ENCODE results near the gene ONECUT2.

Gene ONECUT2

DNA sequence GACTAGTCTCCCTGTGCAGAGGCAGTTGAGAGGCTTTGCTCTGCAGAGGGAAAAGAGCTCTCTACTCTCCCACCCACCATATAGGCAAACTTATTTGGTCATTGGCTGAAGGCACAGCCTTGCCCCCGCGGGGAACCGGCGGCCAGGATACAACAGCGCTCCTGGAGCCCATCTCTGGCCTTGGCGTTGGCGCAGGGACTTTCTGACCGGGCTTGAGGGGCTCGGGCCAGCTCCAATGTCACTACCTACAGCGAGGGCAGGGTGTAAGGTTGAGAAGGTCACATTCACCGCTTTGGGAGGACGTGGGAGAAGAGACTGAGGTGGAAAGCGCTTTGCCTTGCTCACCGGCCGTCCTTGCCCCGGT is 2.2 kb downstream of the ONECUT2 start:
- TF ChIP-seq, protein P1, sequence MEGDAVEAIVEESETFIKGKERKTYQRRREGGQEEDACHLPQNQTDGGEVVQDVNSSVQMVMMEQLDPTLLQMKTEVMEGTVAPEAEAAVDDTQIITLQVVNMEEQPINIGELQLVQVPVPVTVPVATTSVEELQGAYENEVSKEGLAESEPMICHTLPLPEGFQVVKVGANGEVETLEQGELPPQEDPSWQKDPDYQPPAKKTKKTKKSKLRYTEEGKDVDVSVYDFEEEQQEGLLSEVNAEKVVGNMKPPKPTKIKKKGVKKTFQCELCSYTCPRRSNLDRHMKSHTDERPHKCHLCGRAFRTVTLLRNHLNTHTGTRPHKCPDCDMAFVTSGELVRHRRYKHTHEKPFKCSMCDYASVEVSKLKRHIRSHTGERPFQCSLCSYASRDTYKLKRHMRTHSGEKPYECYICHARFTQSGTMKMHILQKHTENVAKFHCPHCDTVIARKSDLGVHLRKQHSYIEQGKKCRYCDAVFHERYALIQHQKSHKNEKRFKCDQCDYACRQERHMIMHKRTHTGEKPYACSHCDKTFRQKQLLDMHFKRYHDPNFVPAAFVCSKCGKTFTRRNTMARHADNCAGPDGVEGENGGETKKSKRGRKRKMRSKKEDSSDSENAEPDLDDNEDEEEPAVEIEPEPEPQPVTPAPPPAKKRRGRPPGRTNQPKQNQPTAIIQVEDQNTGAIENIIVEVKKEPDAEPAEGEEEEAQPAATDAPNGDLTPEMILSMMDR (IDR thresholded peaks at IDR 0.05; ENCODE audit: low read depth, low read length, missing control alignments): no peak
- Histone ChIP-seq H3K27ac (no peak overlapping the region), H3K36me3 (replicated peaks) (no peaks in the 10 kb centered on the region), H3K27me3 (replicated peaks) (peaks cover 91% of the 10 kb centered on the region), H3K4me3 (ENCODE audit: low read depth, low read length) (no peak overlapping the region)
- DNase-seq: no peak
- in situ Hi-C loops (cut with HindIII; ENCODE audit: low pct_ligation_motif_present, low sequenced_read_pairs): no loop called here

DNA sequence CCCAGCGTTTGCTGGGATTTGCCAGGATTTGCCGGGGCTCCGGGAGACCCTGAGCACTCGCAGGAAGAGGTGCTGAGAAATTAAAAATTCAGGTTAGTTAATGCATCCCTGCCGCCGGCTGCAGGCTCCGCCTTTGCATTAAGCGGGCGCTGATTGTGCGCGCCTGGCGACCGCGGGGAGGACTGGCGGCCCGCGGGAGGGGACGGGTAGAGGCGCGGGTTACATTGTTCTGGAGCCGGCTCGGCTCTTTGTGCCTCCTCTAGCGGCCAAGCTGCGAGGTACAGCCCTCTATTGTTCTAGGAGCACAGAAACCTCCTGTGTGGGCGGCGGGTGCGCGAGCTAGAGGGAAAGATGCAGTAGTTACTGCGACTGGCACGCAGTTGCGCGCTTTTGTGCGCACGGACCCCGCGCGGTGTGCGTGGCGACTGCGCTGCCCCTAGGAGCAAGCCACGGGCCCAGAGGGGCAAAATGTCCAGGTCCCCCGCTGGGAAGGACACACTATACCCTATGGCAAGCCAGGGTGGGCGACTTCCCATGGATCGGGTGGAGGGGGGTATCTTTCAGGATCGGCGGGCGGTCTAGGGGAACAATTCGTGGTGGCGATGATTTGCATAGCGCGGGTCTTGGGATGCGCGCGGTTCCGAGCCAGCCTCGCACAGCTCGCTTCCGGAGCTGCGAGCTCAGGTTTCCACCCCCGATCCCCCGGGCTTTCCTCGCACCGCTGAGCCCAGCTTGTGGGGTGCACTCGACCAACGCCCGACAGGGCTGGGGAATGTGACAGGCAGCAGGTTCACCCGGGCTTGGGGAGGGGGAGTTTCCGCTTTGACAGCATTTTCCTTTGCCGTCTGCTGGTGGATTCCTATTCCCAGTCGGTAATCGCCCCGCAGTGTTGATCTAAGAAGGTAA is 2.8 kb downstream of the ONECUT2 start:
- Histone ChIP-seq H3K4me3 (ENCODE audit: low read depth, low read length) (no peak overlapping the region), H3K27ac (no peak overlapping the region), H3K27me3 (replicated peaks) (peaks cover 91% of the 10 kb centered on the region), H3K36me3 (replicated peaks) (no peaks in the 10 kb centered on the region)
- DNase-seq: peak; percentile 37
- TF ChIP-seq, protein P1 (IDR thresholded peaks at IDR 0.05; ENCODE audit: low read depth, low read length, missing control alignments): peak; percentile 80
- in situ Hi-C loops (cut with HindIII; ENCODE audit: low pct_ligation_motif_present, low sequenced_read_pairs): no loop called here

DNA sequence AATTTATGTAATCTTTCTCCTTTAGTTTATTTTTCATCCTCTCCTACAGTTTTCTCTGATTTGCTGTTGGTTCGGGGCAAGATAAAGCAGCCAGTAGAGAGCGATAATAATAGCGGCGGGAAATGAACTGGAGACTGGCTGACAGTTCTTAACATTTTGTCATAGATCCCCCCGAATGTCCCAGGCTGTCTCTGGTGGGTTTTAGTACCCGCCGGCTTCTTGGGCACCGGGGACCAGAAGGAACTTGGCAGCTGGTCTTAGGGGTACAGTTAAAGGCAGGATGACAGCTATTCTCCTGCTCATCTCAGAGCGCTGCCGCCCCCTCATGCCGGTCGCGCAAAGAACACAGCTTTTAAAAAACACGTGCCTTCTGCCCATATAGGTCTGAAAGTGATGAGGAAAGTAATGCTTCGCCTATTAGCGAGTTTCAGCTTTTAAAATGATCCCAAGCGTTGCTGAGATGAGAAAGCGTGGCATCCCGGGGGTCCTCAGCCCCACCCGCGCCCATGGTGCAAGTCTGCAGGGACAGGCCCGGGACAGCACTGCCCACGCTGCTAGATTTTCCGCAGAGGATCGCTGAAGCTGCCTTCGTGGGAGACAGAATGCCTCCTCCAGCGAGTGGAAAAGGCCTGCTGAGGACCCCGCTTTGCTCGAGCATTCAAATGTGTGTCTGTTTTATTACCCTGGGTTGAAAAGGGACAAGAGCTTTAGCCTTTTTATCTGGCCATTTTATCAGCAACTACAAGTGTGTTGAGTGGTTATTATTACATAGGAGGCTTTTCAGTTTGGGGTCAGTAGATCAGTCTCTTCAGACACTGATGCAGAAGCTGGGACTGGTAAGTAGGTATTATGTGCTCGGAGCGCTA is 3.8 kb downstream of the ONECUT2 start:
- DNase-seq: no peak
- Histone ChIP-seq H3K4me3 (ENCODE audit: low read depth, low read length) (no peak overlapping the region), H3K27me3 (replicated peaks) (peaks cover 91% of the 10 kb centered on the region), H3K27ac (no peak overlapping the region), H3K36me3 (replicated peaks) (no peaks in the 10 kb centered on the region)
- in situ Hi-C loops (cut with HindIII; ENCODE audit: low pct_ligation_motif_present, low sequenced_read_pairs): no loop called here
- TF ChIP-seq, protein P1 (IDR thresholded peaks at IDR 0.05; ENCODE audit: low read depth, low read length, missing control alignments): no peak

DNA sequence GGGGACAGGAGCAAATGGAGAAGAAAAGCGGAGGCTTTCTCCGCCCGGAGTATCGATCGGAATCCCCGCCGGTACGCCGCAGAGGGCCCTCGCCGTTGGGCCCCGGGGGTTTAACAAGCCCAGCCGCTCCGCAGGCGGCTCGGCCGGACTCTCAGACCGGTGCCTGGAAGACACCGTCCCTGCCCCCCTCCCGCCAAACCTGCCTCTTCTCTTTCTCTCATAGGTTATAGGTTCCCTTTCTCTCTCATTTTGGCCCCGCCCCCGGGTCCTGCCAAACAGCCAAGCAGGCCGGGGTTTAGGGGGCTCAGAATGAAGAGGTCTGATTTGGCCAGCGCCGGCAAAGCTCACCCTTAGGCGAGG is 4.4 kb downstream of the ONECUT2 start:
- Histone ChIP-seq H3K27me3 (replicated peaks) (peaks cover 86% of the 10 kb centered on the region), H3K36me3 (replicated peaks) (no peaks in the 10 kb centered on the region), H3K4me3 (ENCODE audit: low read depth, low read length) (no peak overlapping the region), H3K27ac (no peak overlapping the region)
- DNase-seq: no peak
- in situ Hi-C loops (cut with HindIII; ENCODE audit: low pct_ligation_motif_present, low sequenced_read_pairs): no loop called here
- TF ChIP-seq, protein P1 (IDR thresholded peaks at IDR 0.05; ENCODE audit: low read depth, low read length, missing control alignments): no peak

DNA sequence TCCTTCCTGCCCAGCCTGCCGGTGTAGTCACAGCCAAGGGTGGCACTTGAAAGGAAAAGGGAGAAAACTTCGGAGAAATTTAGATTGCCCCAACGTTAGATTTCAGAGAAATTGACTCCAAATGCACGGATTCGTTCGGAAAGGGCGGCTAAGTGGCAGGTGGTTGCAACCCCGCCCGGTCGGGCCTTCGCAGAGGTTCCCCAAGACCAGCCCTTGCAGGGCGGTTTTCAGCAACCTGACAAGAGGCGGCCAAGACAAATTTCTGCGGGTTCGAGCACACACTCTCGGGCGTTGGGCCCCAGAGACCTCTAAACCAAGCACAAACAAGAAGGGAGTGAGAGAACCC is 4.8 kb downstream of the ONECUT2 start:
- peaks cover 83% of the 10 kb centered on the region for H3K27me3 ChIP-seq (replicated peaks)
- no peak overlapping the region for H3K4me3 ChIP-seq (ENCODE audit: low read depth, low read length)
- TF ChIP-seq, protein P1 (IDR thresholded peaks at IDR 0.05; ENCODE audit: low read depth, low read length, missing control alignments): no peak
- H3K36me3 ChIP-seq (replicated peaks): no peaks in the 10 kb centered on the region
- in situ Hi-C loops (cut with HindIII; ENCODE audit: low pct_ligation_motif_present, low sequenced_read_pairs): no loop called here
- DNase-seq: no peak
- no peak overlapping the region for H3K27ac ChIP-seq
